Ectodermal cell (in vitro differentiated cells): ENCODE results near the gene DUSP28. TPM values are rescaled to one million over a fixed set of nuclear protein-coding genes. Genes with fewer than 3 reads are reported as not detected.

ENCODE experiments used
- H3K27ac ChIP-seq: 2 replicates; pipeline ENCODE4 v1.7.0; 2013; ENCODE audit warnings: mild to moderate bottlenecking, low read depth, low read length; ENCODE audit not compliant: insufficient read depth, poor library complexity, severe bottlenecking
- H3K27me3 ChIP-seq: 2 replicates; pipeline ENCODE4 v1.7.0; 2013; ENCODE audit warnings: mild to moderate bottlenecking, low read length; ENCODE audit not compliant: insufficient read depth, control insufficient read depth, poor library complexity, severe bottlenecking
- H3K36me3 ChIP-seq: one replicate; pipeline ENCODE4 v1.7.0; 2013; ENCODE audit warnings: low read length; ENCODE audit not compliant: control insufficient read depth, insufficient read depth
- H3K4me1 ChIP-seq: one replicate; pipeline ENCODE4 v1.7.0; 2013; ENCODE audit warnings: low read length; ENCODE audit not compliant: control insufficient read depth, insufficient read depth
- H3K4me3 ChIP-seq: 2 replicates; pipeline ENCODE4 v1.7.0; 2013; ENCODE audit warnings: low read depth, low read length, control low read depth; ENCODE audit not compliant: insufficient read depth
- H3K9me3 ChIP-seq: 2 replicates; pipeline ENCODE4 v1.7.0; 2013; ENCODE audit warnings: mild to moderate bottlenecking, low read length, moderate library complexity; ENCODE audit not compliant: control insufficient read depth
- WGBS, 2 experiments: methylation state at CpG; one replicate each; pipeline ENCODE4 v1.1.7; 2013; ENCODE audit warnings: missing lambda C conversion rate in 2 of 2; 5-methylcytosine and 5-hydroxymethylcytosine counted together
- polyA plus RNA-seq, 4 experiments: library from polyadenylated mRNA; stranded (reverse); fragments of 50-300 nt; gene quantifications; one replicate each; pipeline ENCODE4 v1.2.3, GENCODE V29; 2013

DUSP28 gene, protein sequence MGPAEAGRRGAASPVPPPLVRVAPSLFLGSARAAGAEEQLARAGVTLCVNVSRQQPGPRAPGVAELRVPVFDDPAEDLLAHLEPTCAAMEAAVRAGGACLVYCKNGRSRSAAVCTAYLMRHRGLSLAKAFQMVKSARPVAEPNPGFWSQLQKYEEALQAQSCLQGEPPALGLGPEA
- 4.4 TPM for polyA plus RNA-seq (2013, experiment 1 of 4)
- polyA plus RNA-seq (2013, experiment 2 of 4), result 7.3 TPM
- polyA plus RNA-seq (2013, experiment 3 of 4), result 5.4 TPM
- polyA plus RNA-seq (2013, experiment 4 of 4), result 6.4 TPM

GRCh38 chr2:240560084-240560479, at the start of gene DUSP28:
Gene DUSP28, plus strand, starts transcription at chr2:240560357. Its CDS starts 328 bp downstream, at chr2:240560685.
- H3K27me3 ChIP-seq, result peaks cover 28% of the 10 kb centered on the region
- H3K27ac ChIP-seq, result peak within 1 kb of the TSS; percentile 47
- H3K9me3 ChIP-seq, result no peaks in the 10 kb centered on the region
- WGBS, 2 experiments, result 1% methylated on average over 39 of the region's 39 CpGs
- no peaks in the 10 kb centered on the region for H3K4me1 ChIP-seq
- H3K36me3 ChIP-seq, result no peaks in the 10 kb centered on the region
- H3K4me3 ChIP-seq, result peak within 1 kb of the TSS; percentile 74

- Histone ChIP-seq H3K9me3 (no peaks in the 10 kb centered on the region), H3K4me3 (no peak overlapping the region), H3K27ac (no peak overlapping the region), H3K27me3 (no peaks in the 10 kb centered on the region), H3K36me3 (no peaks in the 10 kb centered on the region), H3K4me1 (no peaks in the 10 kb centered on the region)
- WGBS, 2 experiments, result 87 to 90% methylated on average over 12 of the region's 12 CpGs
These were observed 49.5 kb upstream of the DUSP28 start for GRCh38 chr2:240510513-240511210.

DNA sequence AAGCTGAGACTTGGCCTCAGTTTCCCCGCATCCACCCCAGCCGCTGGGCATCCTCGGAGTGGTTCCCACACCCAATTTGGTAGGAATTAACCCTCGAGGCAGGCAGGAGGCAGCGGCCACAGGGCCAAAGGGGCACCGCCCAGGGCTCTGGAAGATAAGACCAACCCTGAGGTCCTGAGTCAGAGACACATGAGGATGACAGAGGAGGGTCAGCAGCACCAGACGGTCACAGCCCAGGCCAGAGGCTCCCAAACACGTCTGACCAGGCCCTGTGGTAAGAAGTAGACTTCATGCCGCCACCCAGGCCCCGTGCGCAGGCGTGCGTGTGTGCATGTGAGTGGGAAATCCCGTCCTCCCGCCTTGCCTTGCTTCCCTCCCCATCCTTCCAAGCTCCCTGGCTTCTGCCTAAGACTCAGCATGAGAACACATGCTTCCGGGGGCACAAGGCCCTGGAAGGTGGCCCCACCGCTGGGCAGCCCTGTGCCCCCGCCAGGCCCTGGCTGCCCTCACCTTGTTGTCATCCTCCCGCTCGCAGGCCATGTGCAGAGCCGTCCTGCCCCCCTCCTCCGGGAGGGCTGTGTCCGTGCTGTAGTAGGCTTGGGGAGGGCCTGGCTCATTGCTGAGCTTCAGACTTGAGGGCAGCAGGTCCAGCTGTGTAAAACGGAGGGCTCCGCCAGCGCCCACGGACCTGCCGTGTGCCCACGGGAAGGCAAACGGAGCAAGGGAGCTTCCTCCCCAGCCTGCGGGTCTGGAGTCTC, 48.6 kb upstream of the DUSP28 start:
- WGBS, 2 experiments, result 93 to 94% methylated on average over 31 of the region's 31 CpGs
- no peaks in the 10 kb centered on the region for H3K36me3 ChIP-seq
- H3K27me3 ChIP-seq, result no peaks in the 10 kb centered on the region
- no peak overlapping the region for H3K27ac ChIP-seq
- H3K4me1 ChIP-seq, result no peaks in the 10 kb centered on the region
- no peaks in the 10 kb centered on the region for H3K9me3 ChIP-seq
- H3K4me3 ChIP-seq, result no peak overlapping the region

GRCh38 chr2:240512109-240512485, 48.1 kb upstream of the DUSP28 start:
- no peak overlapping the region for H3K4me3 ChIP-seq
- H3K27ac ChIP-seq, result no peak overlapping the region
- no peaks in the 10 kb centered on the region for H3K4me1 ChIP-seq
- no peaks in the 10 kb centered on the region for H3K27me3 ChIP-seq
- H3K36me3 ChIP-seq, result no peaks in the 10 kb centered on the region
- H3K9me3 ChIP-seq, result no peaks in the 10 kb centered on the region
- 92 to 96% methylated on average over 11 of the region's 11 CpGs for WGBS, 2 experiments

DNA sequence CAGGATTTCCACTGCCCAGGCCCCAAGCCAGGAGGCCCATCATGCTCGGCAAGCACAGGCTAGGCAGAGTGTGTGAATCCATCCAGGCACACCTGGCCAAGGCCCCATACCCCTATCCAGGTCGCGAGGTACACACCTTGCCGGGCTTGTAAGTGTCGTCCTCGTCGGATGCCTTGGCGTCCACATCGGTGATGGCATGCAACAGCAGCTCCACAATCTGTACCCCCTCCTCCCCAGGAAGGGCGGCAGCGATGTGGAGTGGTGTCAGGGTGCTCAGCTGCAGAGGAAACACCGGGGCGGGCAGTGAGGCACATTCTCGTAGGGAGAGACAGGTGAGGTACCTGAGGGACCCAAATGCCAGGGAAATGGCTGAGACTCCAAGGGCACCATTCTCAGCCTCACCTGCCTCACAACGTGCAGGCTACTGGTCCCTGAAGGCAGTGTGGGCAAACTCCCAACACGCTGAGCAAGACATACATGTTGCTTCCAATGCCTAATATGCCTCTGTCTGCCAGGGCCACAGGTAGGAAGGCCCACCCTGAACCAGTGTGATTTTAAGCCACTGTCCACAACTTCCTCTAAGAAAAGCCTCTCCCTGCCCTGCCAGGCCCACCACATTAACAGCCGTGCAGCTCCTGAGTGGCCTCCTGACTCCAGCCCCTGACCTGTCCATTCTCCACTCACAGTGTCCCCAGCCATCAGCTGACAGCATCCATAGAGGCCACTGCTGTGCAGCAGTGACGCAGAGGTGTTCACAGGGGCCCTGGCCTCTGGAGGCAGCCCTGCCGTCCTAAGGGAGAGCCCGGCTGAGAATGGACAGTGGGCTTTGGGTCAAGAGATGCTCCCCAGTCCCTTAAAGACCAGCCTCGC, 47.3 kb upstream of the DUSP28 start:
- Histone ChIP-seq H3K27me3 (no peaks in the 10 kb centered on the region), H3K4me1 (no peaks in the 10 kb centered on the region), H3K27ac (no peak overlapping the region), H3K9me3 (no peaks in the 10 kb centered on the region), H3K36me3 (no peaks in the 10 kb centered on the region), H3K4me3 (no peak overlapping the region)
- 95% methylated on average over 21 of the region's 21 CpGs for WGBS, 2 experiments

DNA sequence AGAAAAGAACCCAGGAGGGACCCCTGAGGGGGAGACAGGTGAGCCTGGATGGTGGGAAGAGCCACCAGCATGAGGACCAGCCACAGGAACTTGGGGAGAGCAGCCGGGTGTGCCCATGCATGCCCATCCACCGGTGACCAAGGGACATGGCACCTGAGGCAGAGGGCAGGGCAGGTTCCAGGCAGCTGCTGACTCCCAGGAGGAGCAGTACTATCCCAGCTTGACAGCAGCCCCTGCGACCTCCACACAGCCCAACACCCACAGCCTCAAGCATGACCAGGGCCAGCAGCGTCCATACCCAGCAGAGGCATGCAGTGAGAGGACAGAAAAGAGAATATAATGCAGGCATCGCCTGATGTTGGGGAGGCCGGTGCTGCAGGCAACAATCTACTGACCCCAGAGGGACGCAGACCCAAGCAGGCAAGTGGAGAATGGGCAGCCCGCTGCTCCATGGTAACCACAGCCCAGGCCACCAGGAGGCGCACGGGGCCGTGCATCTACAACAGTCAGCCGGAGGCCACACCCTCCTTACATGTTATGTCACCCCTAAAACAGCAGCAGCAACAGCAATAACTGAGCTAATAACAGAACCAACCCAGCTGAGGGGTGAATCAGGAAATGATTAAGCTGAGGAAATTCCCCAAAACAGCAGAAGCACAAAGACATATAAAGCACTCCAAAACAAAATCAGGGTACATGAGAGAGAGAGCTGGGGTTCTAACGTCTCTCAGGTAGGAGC, 46.4 kb upstream of the DUSP28 start:
- H3K27ac ChIP-seq, result no peak overlapping the region
- 37 to 38% methylated on average over 13 of the region's 13 CpGs for WGBS, 2 experiments
- no peaks in the 10 kb centered on the region for H3K36me3 ChIP-seq
- H3K4me1 ChIP-seq, result no peaks in the 10 kb centered on the region
- H3K27me3 ChIP-seq, result peaks cover under 1% of the 10 kb centered on the region
- H3K9me3 ChIP-seq, result no peaks in the 10 kb centered on the region
- no peak overlapping the region for H3K4me3 ChIP-seq

DNA sequence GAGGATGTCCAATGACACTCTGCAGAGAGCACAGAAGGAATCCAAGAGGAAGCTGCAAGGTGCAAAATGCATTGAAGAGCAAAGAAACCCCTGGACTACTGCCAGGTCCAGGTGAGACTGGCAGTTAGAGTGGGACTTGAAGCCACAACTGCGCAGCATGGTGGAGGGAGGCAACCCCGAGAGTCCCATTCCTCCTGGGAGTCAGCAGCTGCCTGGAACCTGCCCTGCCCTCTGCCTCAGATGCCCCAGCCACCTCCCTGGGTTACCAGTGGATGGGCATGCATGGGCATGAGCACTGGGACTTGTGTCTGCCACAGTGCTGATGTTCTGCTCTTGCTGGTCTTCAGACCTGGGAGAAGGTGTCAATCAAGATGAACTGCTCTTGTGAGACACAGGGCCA, 45.5 kb upstream of the DUSP28 start:
- WGBS, 2 experiments, result 93 to 98% methylated on average over 2 of the region's 2 CpGs
- no peak overlapping the region for H3K27ac ChIP-seq
- H3K4me3 ChIP-seq, result no peak overlapping the region
- H3K4me1 ChIP-seq, result peaks cover 4% of the 10 kb centered on the region
- peaks cover 10% of the 10 kb centered on the region for H3K27me3 ChIP-seq
- H3K9me3 ChIP-seq, result no peaks in the 10 kb centered on the region
- no peaks in the 10 kb centered on the region for H3K36me3 ChIP-seq

DNA sequence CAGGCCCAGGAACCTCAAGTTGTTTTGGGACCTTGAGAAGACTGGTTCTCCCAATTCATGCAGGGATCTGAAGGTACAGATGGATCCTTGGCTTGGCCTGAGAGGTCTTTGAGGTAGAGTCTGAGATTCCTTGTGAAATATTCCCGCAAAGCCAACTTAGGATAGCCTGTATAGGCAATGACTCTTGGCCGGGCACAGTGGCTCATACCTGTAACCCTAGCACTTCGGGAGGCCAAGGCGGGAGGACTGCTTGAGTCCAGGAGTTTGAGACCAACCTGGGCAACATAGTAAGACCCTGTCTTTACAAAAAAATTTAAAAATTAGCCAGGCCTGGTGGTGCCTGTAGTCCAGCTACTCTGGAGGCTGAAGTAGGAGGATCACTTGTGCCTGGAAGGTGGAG, 42.8 kb upstream of the DUSP28 start:
- Histone ChIP-seq H3K4me1 (peaks cover 13% of the 10 kb centered on the region), H3K36me3 (no peaks in the 10 kb centered on the region), H3K27me3 (peaks cover 24% of the 10 kb centered on the region), H3K9me3 (no peaks in the 10 kb centered on the region), H3K27ac (no peak overlapping the region), H3K4me3 (no peak overlapping the region)
- 92 to 94% methylated on average over 4 of the region's 4 CpGs for WGBS, 2 experiments

DNA sequence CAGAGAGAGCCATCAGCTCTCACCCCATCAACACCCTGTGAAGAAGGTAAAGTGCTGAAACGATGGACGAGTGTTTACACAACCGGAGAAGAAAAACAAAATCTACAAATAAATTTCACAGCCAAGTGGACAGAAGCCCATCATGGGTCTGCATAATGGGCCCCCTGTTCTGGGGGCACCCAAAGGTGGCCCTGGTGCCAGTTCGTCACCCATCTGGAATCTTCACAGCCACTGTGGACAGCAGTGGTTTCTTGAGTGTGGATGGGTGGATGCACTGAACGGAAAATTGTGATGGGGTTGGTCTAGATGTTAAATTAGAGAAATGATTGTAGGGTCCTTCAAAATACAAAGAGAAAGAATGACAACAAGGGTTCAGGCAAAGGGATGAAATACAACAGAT, 41.2 kb upstream of the DUSP28 start:
- peaks cover 24% of the 10 kb centered on the region for H3K27me3 ChIP-seq
- no peak overlapping the region for H3K4me3 ChIP-seq
- H3K27ac ChIP-seq, result no peak overlapping the region
- H3K9me3 ChIP-seq, result no peaks in the 10 kb centered on the region
- WGBS, 2 experiments, result 89 to 95% methylated on average over 5 of the region's 5 CpGs
- H3K4me1 ChIP-seq, result peaks cover 13% of the 10 kb centered on the region
- peaks cover 5% of the 10 kb centered on the region for H3K36me3 ChIP-seq
